H9 (cell line): ENCODE data around the gene SORBS1. TPM values are rescaled to one million over a fixed set of nuclear protein-coding genes. Genes with fewer than 3 reads are reported as not detected.
A peak's percentile ranks its signal among the peaks of the same experiment; 100 is the strongest.

ENCODE experiments used
- DNase-seq: peaks from one replicate; pipeline ENCODE4 v3.0.0-alpha.2; 2017
- H2AFZ ChIP-seq: one replicate; pipeline ENCODE4 v1.6.1; 2013; ENCODE audit warnings: mild to moderate bottlenecking, low read length, control low read depth, moderate library complexity
- H2AK5ac ChIP-seq: 2 replicates; pipeline ENCODE4 v1.6.1; 2013; ENCODE audit warnings: low read length, control low read depth, mixed read lengths; ENCODE audit not compliant: insufficient read length
- H2BK120ac ChIP-seq: one replicate; pipeline ENCODE4 v1.6.1; 2013; ENCODE audit warnings: low read depth, mild to moderate bottlenecking, low read length, control low read depth, inconsistent platforms; ENCODE audit not compliant: poor library complexity, severe bottlenecking
- H2BK12ac ChIP-seq: 2 replicates; pipeline ENCODE4 v1.6.1; 2013; ENCODE audit warnings: low read length, control low read depth, mixed read lengths, low read depth; ENCODE audit not compliant: insufficient read length
- H2BK15ac ChIP-seq: 2 replicates; pipeline ENCODE4 v1.6.1; 2013; ENCODE audit warnings: low read depth, low read length, control low read depth
- H2BK20ac ChIP-seq: one replicate; pipeline ENCODE4 v1.6.1; 2013; ENCODE audit warnings: low read depth, mild to moderate bottlenecking, low read length, control low read depth, inconsistent platforms; ENCODE audit not compliant: poor library complexity, severe bottlenecking
- H2BK5ac ChIP-seq: 2 replicates; pipeline ENCODE4 v1.6.1; 2013; ENCODE audit warnings: low read length, control low read depth, mixed read lengths; ENCODE audit not compliant: insufficient read length
- H3K14ac ChIP-seq: 2 replicates; pipeline ENCODE4 v1.6.1; 2013; ENCODE audit warnings: low read length, control low read depth; ENCODE audit not compliant: insufficient read depth
- H3K18ac ChIP-seq: 2 replicates; pipeline ENCODE4 v1.6.1; 2013; ENCODE audit warnings: low read depth, mild to moderate bottlenecking, mixed read lengths, low read length, control low read depth; ENCODE audit not compliant: insufficient read length
- H3K23ac ChIP-seq: 2 replicates; pipeline ENCODE4 v1.6.1; 2013; ENCODE audit warnings: low read length, control low read depth, mixed read lengths, low read depth; ENCODE audit not compliant: insufficient read length
- H3K23me2 ChIP-seq: 2 replicates; pipeline ENCODE4 v1.6.1; 2013; ENCODE audit warnings: low read depth, mild to moderate bottlenecking, mixed read lengths, low read length, control low read depth; ENCODE audit not compliant: insufficient read length, poor library complexity, severe bottlenecking
- H3K27ac ChIP-seq: 2 replicates; pipeline ENCODE4 v1.5.1; 2013; ENCODE audit warnings: low read length, control low read depth, mixed read lengths, low read depth; ENCODE audit not compliant: insufficient read length
- H3K27me3 ChIP-seq: 2 replicates; pipeline ENCODE4 v1.6.1; 2013; ENCODE audit warnings: low read length, control low read depth, inconsistent platforms; ENCODE audit not compliant: insufficient read depth
- H3K4ac ChIP-seq: 2 replicates; pipeline ENCODE4 v1.6.1; 2013; ENCODE audit warnings: low read depth, mild to moderate bottlenecking, control low read depth, inconsistent platforms, low read length, moderate library complexity
- H3K4me1 ChIP-seq: 2 replicates; pipeline ENCODE4 v1.6.1; 2013; ENCODE audit warnings: low read length, control low read depth, inconsistent platforms; ENCODE audit not compliant: insufficient read depth
- H3K4me2 ChIP-seq: 2 replicates; pipeline ENCODE4 v1.6.1; 2013; ENCODE audit warnings: low read length, control low read depth, mixed read lengths; ENCODE audit not compliant: insufficient read length, insufficient read depth
- H3K56ac ChIP-seq: 2 replicates; pipeline ENCODE4 v1.6.1; 2013; ENCODE audit warnings: low read depth, mild to moderate bottlenecking, mixed read lengths, low read length, control low read depth; ENCODE audit not compliant: insufficient read length
- H3K79me1 ChIP-seq: 2 replicates; pipeline ENCODE4 v1.6.1; 2013; ENCODE audit warnings: low read depth, mild to moderate bottlenecking, moderate library complexity, low read length, control low read depth, inconsistent platforms; ENCODE audit not compliant: insufficient read depth, poor library complexity, severe bottlenecking
- H3K79me2 ChIP-seq: 2 replicates; pipeline ENCODE4 v1.6.1; 2013; ENCODE audit warnings: low read length, control low read depth, inconsistent platforms; ENCODE audit not compliant: insufficient read depth
- H3K9ac ChIP-seq: 2 replicates; pipeline ENCODE4 v1.6.1; 2013; ENCODE audit warnings: low read length, control low read depth, mixed read lengths; ENCODE audit not compliant: insufficient read length; ENCODE audit errors: extremely low read depth
- H3K9me3 ChIP-seq: one replicate; pipeline ENCODE4 v1.6.1; 2013; ENCODE audit warnings: low read depth, low read length, inconsistent platforms; ENCODE audit not compliant: control insufficient read depth
- H3T11ph ChIP-seq: one replicate; pipeline ENCODE4 v1.6.1; 2013; ENCODE audit warnings: mild to moderate bottlenecking, low read length, control low read depth, inconsistent platforms
- H4K20me1 ChIP-seq: one replicate; pipeline ENCODE4 v1.6.1; 2013; ENCODE audit not compliant: control insufficient read depth, insufficient read length, insufficient read depth
- H4K5ac ChIP-seq: 2 replicates; pipeline ENCODE4 v1.6.1; 2013; ENCODE audit warnings: low read depth, mild to moderate bottlenecking, mixed read lengths, low read length, control low read depth; ENCODE audit not compliant: insufficient read length
- H4K8ac ChIP-seq: replicated peaks from 2 replicates; pipeline ENCODE4 v1.6.1; 2013; ENCODE audit warnings: low read length, control low read depth, mixed read lengths, low read depth; ENCODE audit not compliant: insufficient read length
- H4K91ac ChIP-seq: 2 replicates; pipeline ENCODE4 v1.6.1; 2013; ENCODE audit warnings: low read depth, mild to moderate bottlenecking, moderate library complexity, mixed read lengths, low read length, control low read depth; ENCODE audit not compliant: insufficient read length
- H3K27ac Mint-ChIP-seq, 3 experiments: 2 replicates in 2 of 3; 3 replicates in 1 of 3; pipeline ENCODE4 v1.8.0; 2020 to 2021; ENCODE audit warnings: mixed read lengths in 3 of 3, mild to moderate bottlenecking in 1 of 3, moderate library complexity in 1 of 3
- H3K27me3 Mint-ChIP-seq: 2 replicates; pipeline ENCODE4 v1.8.0; 2021; ENCODE audit warnings: low read depth, mild to moderate bottlenecking, moderate library complexity, mixed read lengths
- H3K36me3 Mint-ChIP-seq, 3 experiments: 2 replicates in 2 of 3; 3 replicates in 1 of 3; pipeline ENCODE4 v1.8.0; 2020 to 2021; ENCODE audit warnings: low read depth in 3 of 3, mixed read lengths in 3 of 3; ENCODE audit not compliant: insufficient read depth in 1 of 3
- H3K4me1 Mint-ChIP-seq, 2 experiments: 2 replicates each; pipeline ENCODE4 v1.8.0; 2020; ENCODE audit warnings: mixed read lengths in 2 of 2
- H3K4me3 Mint-ChIP-seq, 2 experiments: 2 replicates in 1 of 2; 3 replicates in 1 of 2; pipeline ENCODE4 v1.8.0; 2020 to 2021; ENCODE audit warnings: mild to moderate bottlenecking in 2 of 2, mixed read lengths in 2 of 2, moderate library complexity in 1 of 2
- H3K9me3 Mint-ChIP-seq, 2 experiments: 2 replicates in 1 of 2; 3 replicates in 1 of 2; pipeline ENCODE4 v1.8.0; 2020; ENCODE audit warnings: mild to moderate bottlenecking in 2 of 2, mixed read lengths in 2 of 2, moderate library complexity in 1 of 2
- WGBS: extraction: QIAGEN DNeasy Blood & Tissue Kit; methylation state at CpG from one replicate; pipeline ENCODE4 v1.1.7; 2013; ENCODE audit warnings: missing lambda C conversion rate, low lambda C conversion rate, mixed read lengths; ENCODE audit not compliant: insufficient read length; ENCODE audit errors: extremely low coverage; 5-methylcytosine and 5-hydroxymethylcytosine counted together
- total RNA-seq: library from RNA; stranded (reverse); gene quantifications from 2 replicates; pipeline ENCODE4 v1.2.1, GENCODE V29; 2021
- TF ChIP-seq, protein P1 (sequence below): fragments of 200-600 bp; sonication (generic); conservative IDR thresholded peaks from 3 replicates; pipeline ENCODE4 v1.8.0; 2021; ENCODE audit warnings: antibody characterized with exemption, mild to moderate bottlenecking

Gene SORBS1
- total RNA-seq, 1 experiment from 2014 or later: 24.3 TPM

DNA sequence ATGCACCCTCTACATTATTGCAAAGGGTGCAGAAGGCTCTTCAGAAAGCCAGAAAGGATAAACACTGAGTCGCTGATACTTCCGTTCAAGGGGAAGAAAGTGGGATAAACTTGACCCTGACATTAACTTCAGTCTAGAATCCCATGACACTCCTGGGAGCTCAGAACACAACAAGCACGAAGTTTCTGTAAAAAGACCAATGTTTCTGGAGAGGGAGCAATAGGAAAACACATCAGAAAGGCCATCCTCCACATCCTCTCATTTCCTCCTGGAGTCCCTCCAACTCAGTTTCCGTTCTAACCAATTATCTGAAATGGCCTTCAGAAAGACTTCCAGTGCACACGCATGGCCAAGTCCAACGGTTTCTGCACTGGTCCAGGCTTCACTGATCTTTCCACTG lies 113.5 kb downstream of the SORBS1 start:
- Histone ChIP-seq H3K56ac (no peak overlapping the region), H3K79me1 (no peaks in the 10 kb centered on the region), H3K23ac (no peak overlapping the region), H3K4me1 (peaks cover 2% of the 10 kb centered on the region; the same call in 1 of the 2 replicates), H2BK12ac (no peak overlapping the region), H3K23me2 (no peaks in the 10 kb centered on the region), H2BK5ac (no peak overlapping the region), H2BK20ac (no peak overlapping the region), H4K8ac (no peak overlapping the region), H3K4me2 (no peak overlapping the region), H3K9ac (no peak overlapping the region), H2BK15ac (no peak overlapping the region), H4K20me1 (no peaks in the 10 kb centered on the region), H3K14ac (no peak overlapping the region), H3K27ac (no peak overlapping the region), H3K4ac (no peak overlapping the region), H3K18ac (no peak overlapping the region), H4K91ac (no peak overlapping the region), H2AK5ac (no peak overlapping the region), H3K79me2 (no peaks in the 10 kb centered on the region), H4K5ac (no peak overlapping the region), H3K9me3 (no peaks in the 10 kb centered on the region), H3K27me3 (no peaks in the 10 kb centered on the region), H2AFZ (no peak overlapping the region), H2BK120ac (no peak overlapping the region), H3T11ph (no peak overlapping the region)
- Mint-ChIP-seq H3K36me3 (no peaks in the 10 kb centered on the region), H3K9me3 (no peaks in the 10 kb centered on the region), H3K4me3 (no peak overlapping the region), H3K27me3 (no peaks in the 10 kb centered on the region), H3K4me1 (peaks cover 19 to 36% of the 10 kb centered on the region in 2 experiments), H3K27ac (peak overlapping the region in 1 of 3 experiments; percentile 12; a peak in 2 of 7 replicates)
- DNase-seq: no peak
- WGBS: no CpG with 5 or more reads among the region's 6 CpGs
- TF ChIP-seq, protein P1, sequence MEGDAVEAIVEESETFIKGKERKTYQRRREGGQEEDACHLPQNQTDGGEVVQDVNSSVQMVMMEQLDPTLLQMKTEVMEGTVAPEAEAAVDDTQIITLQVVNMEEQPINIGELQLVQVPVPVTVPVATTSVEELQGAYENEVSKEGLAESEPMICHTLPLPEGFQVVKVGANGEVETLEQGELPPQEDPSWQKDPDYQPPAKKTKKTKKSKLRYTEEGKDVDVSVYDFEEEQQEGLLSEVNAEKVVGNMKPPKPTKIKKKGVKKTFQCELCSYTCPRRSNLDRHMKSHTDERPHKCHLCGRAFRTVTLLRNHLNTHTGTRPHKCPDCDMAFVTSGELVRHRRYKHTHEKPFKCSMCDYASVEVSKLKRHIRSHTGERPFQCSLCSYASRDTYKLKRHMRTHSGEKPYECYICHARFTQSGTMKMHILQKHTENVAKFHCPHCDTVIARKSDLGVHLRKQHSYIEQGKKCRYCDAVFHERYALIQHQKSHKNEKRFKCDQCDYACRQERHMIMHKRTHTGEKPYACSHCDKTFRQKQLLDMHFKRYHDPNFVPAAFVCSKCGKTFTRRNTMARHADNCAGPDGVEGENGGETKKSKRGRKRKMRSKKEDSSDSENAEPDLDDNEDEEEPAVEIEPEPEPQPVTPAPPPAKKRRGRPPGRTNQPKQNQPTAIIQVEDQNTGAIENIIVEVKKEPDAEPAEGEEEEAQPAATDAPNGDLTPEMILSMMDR: no peak
